ENCODE data around the gene OSBPL7. TPM values are rescaled to one million over a fixed set of nuclear protein-coding genes. Genes with fewer than 3 reads are reported as not detected.

Gene OSBPL7
- total and polyA plus RNA-seq, 2 of the 13 experiments (the other 11 are each of a cell fraction or from before 2014, with no cell fraction given) = 4.7 to 6.6 TPM

GRCh38 chr17:47850692-47851573, 29.3 kb upstream of the OSBPL7 start, which contains the start of gene SP6 (continued):
- TF ChIP-seq RXRB (CRISPR knock-in tag; IDR thresholded peaks at IDR 0.05; ENCODE audit: borderline replicate concordance) = peak; percentile 66; the same call in 1 of the 2 replicates
- peak; percentile 91 for TF ChIP-seq ZEB1 (IDR thresholded peaks at IDR 0.05; ENCODE audit: insufficient replicate concordance, low read depth)
- TF ChIP-seq MED1 (CRISPR knock-in tag; IDR thresholded peaks at IDR 0.05) = 0 out of 2 replicates have a peak, but pooled peaks have one; percentile 17
- peak; percentile 82 for TF ChIP-seq HDAC1 (CRISPR knock-in tag; IDR thresholded peaks at IDR 0.05)
- TF ChIP-seq REPIN1 (CRISPR knock-in tag; IDR thresholded peaks at IDR 0.05; ENCODE audit: borderline replicate concordance, low read depth) = 0 out of 2 replicates have a peak, but pooled peaks have one; percentile 45
- peak; percentile 65; the same call in 1 of the 2 replicates for TF ChIP-seq BHLHE40 (IDR thresholded peaks at IDR 0.05; ENCODE audit: low read length)
- TF ChIP-seq SALL2 (CRISPR knock-in tag; IDR thresholded peaks at IDR 0.05) = peak; percentile 64; the same call in 1 of the 2 replicates
- TF ChIP-seq KMT2B (CRISPR knock-in tag; IDR thresholded peaks at IDR 0.05) = no peak
- peak; percentile 71; the same call in 1 of the 2 replicates for TF ChIP-seq ZNF225 (CRISPR knock-in tag; IDR thresholded peaks at IDR 0.05)
- TF ChIP-seq KDM2A (CRISPR knock-in tag; IDR thresholded peaks at IDR 0.05; ENCODE audit: borderline replicate concordance, low read depth) = peak; percentile 64; the same call in 1 of the 2 replicates
- TF ChIP-seq ZNF530 (CRISPR knock-in tag; IDR thresholded peaks at IDR 0.05; ENCODE audit: low read depth) = 0 out of 2 replicates have a peak, but pooled peaks have one; percentile 66
- TF ChIP-seq MZF1 (CRISPR knock-in tag; IDR thresholded peaks at IDR 0.05; ENCODE audit: borderline replicate concordance) = no peak
- no peak for TF ChIP-seq SATB2 (CRISPR knock-in tag; IDR thresholded peaks at IDR 0.05)
- no peak; the same call in 1 of the 2 replicates for TF ChIP-seq ZBTB46 (CRISPR knock-in tag; IDR thresholded peaks at IDR 0.05; ENCODE audit: borderline replicate concordance)
- peak; percentile 56 for TF ChIP-seq ZNF275 (CRISPR knock-in tag; IDR thresholded peaks at IDR 0.05; ENCODE audit: borderline replicate concordance)
- TF ChIP-seq MIER3 (CRISPR knock-in tag; IDR thresholded peaks at IDR 0.05; ENCODE audit: borderline replicate concordance) = peak; percentile 49; the same call in 1 of the 2 replicates
- TF ChIP-seq PAX8 (CRISPR knock-in tag; IDR thresholded peaks at IDR 0.05; ENCODE audit: borderline replicate concordance) = peak; percentile 48; the same call in 1 of the 2 replicates
- TF ChIP-seq CBX2 (IDR thresholded peaks at IDR 0.05; ENCODE audit: low read depth, low read length) = no peak
- peak; percentile 91 for TF ChIP-seq CBX2 (CRISPR knock-in tag; IDR thresholded peaks at IDR 0.05; ENCODE audit: low read depth)
- TF ChIP-seq ZFX (CRISPR knock-in tag; IDR thresholded peaks at IDR 0.05; ENCODE audit: low read depth) = peak; percentile 80
- TF ChIP-seq MEIS2 (CRISPR knock-in tag; IDR thresholded peaks at IDR 0.05) = peak; percentile 51
- TF ChIP-seq ZKSCAN8 (CRISPR knock-in tag; IDR thresholded peaks at IDR 0.05; ENCODE audit: borderline replicate concordance) = peak; percentile 47; the same call in 1 of the 2 replicates
- peak; percentile 62; the same call in 1 of the 2 replicates for TF ChIP-seq ARID2 (CRISPR knock-in tag; IDR thresholded peaks at IDR 0.05; ENCODE audit: borderline replicate concordance)
- peak; percentile 42; the same call in 1 of the 2 replicates for TF ChIP-seq ZMYM3 (CRISPR knock-in tag; IDR thresholded peaks at IDR 0.05)
- peak; percentile 61 for TF ChIP-seq ZBTB38 (CRISPR knock-in tag; IDR thresholded peaks at IDR 0.05)
- TF ChIP-seq KLF16 (CRISPR knock-in tag; IDR thresholded peaks at IDR 0.05) = peak in 1 of 2 experiments; percentile 64; a peak in 2 of 4 replicates

All from HepG2 (cell line).